ENCODE measurements around the gene ANAPC4.

DNA sequence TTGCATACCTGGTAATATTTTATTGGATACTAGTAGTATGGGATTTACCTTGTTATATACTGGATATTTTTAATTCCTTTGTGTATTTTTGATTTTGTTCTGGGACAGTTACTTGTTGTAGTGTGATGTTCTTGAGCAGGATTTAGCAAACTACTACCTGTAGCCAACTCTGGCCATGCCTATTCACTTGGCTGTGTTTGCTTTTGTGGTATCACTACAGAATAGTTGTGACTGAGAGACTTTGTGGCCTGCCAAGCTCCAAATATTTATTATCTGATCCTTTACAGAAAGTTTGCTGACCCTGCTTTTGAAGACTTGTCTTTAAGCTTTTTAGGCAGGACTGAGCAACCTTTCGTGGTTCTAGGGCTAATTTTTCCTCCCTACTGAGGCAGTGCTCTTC, 46.7 kb upstream of the ANAPC4 start:
- TF ChIP-seq, protein P1, sequence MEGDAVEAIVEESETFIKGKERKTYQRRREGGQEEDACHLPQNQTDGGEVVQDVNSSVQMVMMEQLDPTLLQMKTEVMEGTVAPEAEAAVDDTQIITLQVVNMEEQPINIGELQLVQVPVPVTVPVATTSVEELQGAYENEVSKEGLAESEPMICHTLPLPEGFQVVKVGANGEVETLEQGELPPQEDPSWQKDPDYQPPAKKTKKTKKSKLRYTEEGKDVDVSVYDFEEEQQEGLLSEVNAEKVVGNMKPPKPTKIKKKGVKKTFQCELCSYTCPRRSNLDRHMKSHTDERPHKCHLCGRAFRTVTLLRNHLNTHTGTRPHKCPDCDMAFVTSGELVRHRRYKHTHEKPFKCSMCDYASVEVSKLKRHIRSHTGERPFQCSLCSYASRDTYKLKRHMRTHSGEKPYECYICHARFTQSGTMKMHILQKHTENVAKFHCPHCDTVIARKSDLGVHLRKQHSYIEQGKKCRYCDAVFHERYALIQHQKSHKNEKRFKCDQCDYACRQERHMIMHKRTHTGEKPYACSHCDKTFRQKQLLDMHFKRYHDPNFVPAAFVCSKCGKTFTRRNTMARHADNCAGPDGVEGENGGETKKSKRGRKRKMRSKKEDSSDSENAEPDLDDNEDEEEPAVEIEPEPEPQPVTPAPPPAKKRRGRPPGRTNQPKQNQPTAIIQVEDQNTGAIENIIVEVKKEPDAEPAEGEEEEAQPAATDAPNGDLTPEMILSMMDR (IDR thresholded peaks at IDR 0.05), result no peak
- TF ChIP-seq EP300 (IDR thresholded peaks at IDR 0.05), result no peak
